Stimulated activated CD8-positive, alpha-beta memory T cell treated with anti-CD3 and anti-CD28 coated beads, Interleukin-12 subunit alpha, Interleukin-12 subunit beta, amount 100 ng/mL, for 1 hour (primary cell): ENCODE results near the gene PITHD1.
"Not testable (repeated sequence)": the region's sequence is repeated elsewhere in the genome, so short reads cannot be mapped to it uniquely, and the experiment has no call there.

ENCODE experiments used
- DNase-seq: peaks from one replicate; pipeline ENCODE4 v3.0.0-alpha.2; 2020; ENCODE audit warnings: low read depth

PITHD1 gene

GRCh38 chr1:23774174-23774880 lies 3.9 kb upstream of the PITHD1 start:
- no peak for DNase-seq

- no peak for DNase-seq
Observed at GRCh38 chr1:23776217-23776616, 2.0 kb upstream of the PITHD1 start.

DNA sequence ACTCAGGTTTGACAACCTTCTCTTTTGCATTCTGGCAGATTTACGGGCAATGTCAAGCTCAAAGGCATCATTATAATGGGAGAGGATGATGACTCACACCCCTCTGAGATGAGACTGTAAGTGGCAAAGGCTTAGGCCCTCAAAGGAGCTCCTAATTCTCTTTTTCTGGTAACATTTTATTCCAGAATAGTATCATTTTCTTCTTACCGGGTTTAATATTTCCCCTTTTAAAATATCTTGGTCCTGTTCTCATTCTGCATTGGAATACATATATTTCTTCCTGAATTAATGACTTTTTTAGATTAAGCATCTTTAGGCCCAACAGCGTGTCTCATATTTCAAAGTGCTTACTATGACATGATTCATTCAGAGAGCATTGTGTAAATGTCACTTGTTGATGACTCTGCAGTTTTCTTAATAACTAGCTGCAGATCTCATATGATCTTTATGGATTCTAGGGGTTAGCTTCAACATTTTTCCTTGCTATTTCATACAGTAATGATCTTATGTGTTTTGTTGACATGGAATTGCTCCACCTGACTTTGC lies 1.7 kb downstream of the PITHD1 start:
- no peak for DNase-seq

- not testable (repeated sequence) for DNase-seq
Observed at GRCh38 chr1:23783141-23783540, 4.9 kb downstream of the PITHD1 start.

DNA sequence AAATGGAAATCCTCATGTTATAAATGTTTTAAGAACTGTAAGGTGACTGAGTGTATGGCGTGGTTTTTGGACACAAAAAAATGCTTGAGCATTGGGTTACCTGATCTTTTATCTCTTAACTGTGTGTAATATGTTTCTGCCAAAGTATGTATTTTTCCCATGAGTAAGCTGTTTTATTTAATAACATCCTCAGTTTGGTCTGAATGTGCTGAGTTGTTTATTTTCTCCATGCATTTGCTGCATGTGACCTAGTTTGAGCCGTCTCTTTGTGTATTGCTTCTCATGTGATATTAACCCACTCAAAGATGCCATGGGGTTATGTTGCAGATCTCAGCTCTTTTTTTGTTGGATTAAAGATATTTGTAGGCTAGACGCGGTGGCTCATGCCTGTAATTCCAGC lies 6.6 kb downstream of the PITHD1 start:
- no peak for DNase-seq

DNA sequence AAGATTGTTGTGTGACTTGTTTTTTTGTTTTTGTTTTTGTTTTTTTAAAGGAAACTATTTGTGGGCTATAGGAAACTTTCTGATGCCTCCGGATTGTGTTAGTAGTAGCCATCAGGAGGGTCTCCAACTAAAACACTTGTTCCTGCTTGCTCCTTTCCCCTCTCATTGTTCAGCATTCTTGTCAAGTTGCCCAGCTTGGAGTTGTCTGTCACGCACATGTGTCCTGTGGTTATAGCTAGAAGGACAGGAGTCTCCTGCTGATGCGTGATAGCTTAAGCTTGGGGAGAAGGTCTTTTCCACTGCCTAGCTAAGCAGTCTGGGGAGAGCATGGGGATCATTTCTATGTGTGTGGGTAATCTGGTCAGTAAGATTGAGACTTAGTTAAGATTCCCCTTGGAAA lies 9.5 kb downstream of the PITHD1 start:
- no peak for DNase-seq

- no peak for DNase-seq
Observed at GRCh38 chr1:23788695-23789094, 10.5 kb downstream of the PITHD1 start.

DNA sequence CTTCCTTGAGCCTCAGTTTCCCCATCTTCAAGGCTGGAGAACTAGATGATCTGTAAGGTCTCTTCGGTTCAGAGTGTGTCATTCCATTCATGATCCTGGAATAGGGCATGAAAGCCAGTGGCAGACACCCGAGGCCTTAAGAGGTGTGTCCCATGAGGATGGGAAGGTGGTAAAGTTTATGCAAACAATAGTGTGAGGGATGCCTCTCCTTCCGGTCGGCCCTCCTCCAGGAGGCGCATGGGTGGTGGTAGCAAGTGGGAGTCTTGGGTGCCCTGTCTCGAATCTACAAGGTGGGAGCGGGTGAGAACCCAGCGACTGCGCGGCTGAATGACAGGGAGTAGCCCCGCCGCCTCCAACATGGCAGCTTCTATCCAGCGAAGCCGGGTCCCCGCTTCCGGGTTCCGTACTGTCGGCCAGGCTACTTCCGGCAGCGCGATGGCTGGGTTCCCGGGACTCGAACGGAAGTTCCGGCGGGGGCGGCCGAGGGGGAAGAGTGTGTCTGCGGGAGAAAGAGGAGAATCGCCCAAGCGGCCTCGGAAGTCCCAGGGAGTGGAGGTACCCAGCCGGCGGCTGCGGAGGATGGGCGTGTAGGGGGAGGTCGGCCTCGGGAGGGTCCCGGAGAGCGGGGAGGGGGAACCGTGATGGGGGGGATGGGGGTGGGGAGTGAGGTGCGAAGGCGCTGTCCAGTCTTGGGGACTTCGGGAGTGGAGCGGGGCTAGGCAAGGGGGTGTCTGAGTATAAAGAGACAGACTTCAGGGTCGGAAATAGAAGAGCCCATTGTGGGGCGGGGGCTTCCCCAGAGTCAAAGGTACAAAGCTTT lies 12.7 kb downstream of the PITHD1 start, which contains the start of gene LYPLA2:
LYPLA2 (plus strand) TSS at position 450 of the 820 bp plus-strand sequence. CDS start 1,538 bp downstream, outside the sequence.
- peak; percentile 82 for DNase-seq

DNA sequence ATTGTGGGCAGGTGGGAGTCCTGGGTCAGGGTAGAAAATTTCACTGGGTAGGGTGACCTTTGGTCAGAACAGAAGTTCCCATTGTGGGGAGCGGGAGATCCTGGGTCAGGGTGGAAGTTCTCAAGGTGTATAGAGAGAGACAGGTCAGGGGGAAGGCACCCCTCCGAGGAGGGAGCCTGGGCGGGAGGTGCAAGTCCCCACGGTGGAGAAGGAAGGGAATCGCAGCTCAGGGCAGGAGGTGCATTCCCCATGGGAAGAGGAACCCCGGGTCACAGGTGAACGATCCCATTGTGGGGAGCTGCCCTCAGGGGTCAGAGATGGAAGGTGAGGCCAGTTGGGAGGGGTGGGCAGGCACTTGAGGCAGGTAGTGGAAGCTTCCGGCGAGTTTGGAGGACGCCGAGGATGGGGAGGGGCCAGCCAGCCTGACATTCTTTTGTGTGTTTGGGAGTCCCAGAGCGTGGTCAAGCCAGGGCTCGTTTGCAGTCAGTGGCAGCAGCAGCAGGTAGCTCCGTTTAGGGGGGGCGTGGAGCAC lies 13.4 kb downstream of the PITHD1 start:
- DNase-seq: no peak

- no peak for DNase-seq
Observed at GRCh38 chr1:23792151-23792945, 14.1 kb downstream of the PITHD1 start.

DNA sequence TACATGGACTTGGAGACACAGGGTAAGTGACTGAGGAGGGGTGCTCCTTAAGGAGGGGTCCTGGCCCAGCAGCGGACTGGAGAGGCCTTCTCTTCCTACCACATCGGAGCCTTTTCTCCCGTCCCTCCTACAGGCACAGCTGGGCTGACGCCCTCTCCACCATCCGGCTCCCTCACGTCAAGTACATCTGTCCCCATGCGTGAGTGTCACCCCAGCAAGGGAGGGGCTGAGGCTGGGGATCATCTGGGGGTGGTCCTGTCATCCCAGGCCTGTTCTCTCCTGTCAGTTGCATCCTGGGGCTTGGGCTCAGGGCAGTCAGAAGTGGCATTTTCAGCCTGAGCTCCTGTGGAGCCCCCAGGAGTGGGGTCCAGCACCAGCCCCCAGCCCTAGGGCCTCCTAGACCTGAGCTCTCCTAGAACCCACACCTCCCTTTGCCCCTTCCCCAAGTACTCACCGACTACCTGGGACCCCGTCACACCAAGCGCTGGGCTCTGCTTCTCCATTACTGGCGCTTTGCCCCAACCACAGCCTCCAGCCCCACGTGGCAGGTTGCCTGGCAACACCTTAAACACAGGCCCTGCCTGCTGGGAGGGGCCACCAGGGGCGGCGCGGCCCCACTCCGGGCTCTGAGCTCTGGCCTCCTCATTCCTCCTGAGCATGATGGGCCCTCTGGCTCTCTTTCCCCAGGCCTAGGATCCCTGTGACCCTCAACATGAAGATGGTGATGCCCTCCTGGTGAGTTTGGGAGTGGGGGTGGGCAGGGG lies 15.0 kb downstream of the PITHD1 start:
- DNase-seq: no peak

DNA sequence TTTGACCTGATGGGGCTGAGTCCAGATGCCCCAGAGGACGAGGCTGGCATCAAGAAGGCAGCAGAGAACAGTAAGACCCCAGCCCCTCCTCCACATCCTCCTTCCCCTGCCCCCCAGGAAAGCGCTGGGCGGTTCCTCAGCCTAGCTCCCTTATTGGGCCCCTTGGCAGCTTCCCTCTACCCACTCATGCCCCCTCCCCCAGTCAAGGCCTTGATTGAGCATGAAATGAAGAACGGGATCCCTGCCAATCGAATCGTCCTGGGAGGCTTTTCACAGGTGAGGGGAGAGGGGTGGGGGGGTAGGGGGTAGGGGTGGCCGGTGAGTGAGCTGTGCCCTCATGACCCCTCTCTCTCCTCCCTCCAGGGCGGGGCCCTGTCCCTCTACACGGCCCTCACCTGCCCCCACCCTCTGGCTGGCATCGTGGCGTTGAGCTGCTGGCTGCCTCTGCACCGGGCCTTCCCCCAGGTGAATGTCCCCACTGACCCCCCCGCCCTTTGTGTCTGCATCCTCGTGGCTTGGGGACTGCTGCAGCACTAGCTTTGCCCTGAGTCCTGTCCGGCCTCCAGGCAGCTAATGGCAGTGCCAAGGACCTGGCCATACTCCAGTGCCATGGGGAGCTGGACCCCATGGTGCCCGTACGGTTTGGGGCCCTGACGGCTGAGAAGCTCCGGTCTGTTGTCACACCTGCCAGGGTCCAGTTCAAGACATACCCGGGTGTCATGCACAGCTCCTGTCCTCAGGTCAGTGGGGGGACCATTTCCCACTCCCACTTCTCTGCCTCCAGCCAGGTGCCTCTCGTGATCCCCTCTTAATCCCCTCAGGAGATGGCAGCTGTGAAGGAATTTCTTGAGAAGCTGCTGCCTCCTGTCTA lies 15.9 kb downstream of the PITHD1 start:
- no peak for DNase-seq

- DNase-seq: not testable (repeated sequence)
Observed at GRCh38 chr1:23794732-23795182, 16.5 kb downstream of the PITHD1 start.

GRCh38 chr1:23795676-23796465 lies 17.7 kb downstream of the PITHD1 start:
- no peak for DNase-seq

GRCh38 chr1:23796466-23797271 lies 18.5 kb downstream of the PITHD1 start:
- no peak for DNase-seq

GRCh38 chr1:23797478-23798448 lies 19.5 kb downstream of the PITHD1 start:
- DNase-seq: no peak

DNA sequence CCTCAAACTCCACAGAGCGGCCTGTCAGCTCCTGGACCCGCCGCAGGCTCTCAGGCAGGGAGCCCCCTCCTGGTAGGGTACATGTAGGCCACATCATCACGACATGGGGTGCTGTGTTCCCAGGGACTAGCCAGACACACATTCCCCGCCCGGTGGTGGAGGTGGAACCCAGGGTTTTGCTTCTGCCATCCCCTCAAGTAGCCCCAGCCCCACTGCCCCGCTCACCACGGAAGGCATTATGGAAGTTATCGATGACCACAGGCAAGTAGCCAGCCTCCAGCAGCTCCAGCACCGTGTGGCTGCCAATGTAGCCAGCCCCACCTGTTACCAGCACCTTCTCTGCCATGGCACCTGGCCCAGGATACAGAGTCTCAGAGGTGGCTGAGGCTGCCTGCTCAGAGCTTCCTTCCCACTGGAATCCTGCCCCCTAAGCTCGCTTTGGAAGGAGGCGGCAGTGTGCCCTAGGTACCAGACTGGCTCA lies 20.5 kb downstream of the PITHD1 start:
- DNase-seq: no peak
